ENCODE measurements around the gene CTDSP2.
"Not testable (repeated sequence)": the region's sequence is repeated elsewhere in the genome, so short reads cannot be mapped to it uniquely, and the experiment has no call there.

- not testable (repeated sequence) for TF ChIP-seq POLR2A (IDR thresholded peaks at IDR 0.05)
- TF ChIP-seq, protein P1, sequence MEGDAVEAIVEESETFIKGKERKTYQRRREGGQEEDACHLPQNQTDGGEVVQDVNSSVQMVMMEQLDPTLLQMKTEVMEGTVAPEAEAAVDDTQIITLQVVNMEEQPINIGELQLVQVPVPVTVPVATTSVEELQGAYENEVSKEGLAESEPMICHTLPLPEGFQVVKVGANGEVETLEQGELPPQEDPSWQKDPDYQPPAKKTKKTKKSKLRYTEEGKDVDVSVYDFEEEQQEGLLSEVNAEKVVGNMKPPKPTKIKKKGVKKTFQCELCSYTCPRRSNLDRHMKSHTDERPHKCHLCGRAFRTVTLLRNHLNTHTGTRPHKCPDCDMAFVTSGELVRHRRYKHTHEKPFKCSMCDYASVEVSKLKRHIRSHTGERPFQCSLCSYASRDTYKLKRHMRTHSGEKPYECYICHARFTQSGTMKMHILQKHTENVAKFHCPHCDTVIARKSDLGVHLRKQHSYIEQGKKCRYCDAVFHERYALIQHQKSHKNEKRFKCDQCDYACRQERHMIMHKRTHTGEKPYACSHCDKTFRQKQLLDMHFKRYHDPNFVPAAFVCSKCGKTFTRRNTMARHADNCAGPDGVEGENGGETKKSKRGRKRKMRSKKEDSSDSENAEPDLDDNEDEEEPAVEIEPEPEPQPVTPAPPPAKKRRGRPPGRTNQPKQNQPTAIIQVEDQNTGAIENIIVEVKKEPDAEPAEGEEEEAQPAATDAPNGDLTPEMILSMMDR (IDR thresholded peaks at IDR 0.05): not testable (repeated sequence)
Measured at GRCh38 chr12:57817990-57818331, 28.6 kb downstream of the CTDSP2 start.
